ENCODE data around the gene GPR78. TPM values are rescaled to one million over a fixed set of nuclear protein-coding genes. Genes with fewer than 3 reads are reported as not detected.

GPR78 gene
- total RNA-seq, 1 donor from 2014 or later: 0.16 TPM

DNA sequence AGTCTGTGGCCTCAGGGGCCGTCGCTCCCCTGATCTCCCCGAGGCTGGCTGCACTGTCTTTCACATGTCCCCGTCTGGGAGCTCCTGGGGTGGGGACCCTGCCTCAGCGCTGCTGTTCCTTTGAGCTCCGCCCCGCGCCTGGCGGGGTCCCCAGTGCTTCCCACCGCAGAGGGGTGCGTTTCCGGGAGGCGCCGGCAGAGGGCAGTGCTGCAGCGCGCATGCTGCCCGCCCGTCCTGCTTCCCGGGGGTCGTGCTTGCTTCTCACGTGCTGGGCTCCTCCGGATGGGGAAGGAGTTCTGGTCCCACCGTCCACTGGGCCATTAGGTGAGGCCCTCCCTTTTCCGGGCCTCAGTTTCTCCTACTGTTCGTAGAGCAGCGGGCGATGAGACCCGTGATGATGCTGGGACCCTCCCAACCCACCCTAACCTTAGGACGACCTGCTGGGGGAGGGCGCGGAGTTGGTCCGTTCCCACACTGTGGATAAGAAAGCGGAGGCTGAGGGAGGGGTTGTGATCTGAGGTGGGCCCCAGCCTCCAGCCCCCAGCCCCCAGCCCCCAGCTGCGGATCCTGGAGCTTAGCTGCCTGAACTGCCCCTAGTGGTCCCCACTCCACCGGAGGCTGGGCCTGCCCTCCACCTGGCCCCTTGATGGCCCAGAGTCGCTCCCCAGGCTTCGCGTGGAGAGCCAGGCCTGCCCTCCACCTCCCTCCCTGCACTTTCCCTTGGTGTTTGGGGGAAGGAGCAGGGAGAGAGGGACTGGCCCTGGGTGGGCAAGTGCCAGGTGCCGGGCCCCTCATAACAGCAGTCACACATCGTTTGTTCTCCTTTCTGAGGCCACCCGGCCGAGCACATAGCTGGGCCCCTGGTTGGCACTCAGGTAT lies 27.6 kb downstream of the GPR78 start:
- Histone ChIP-seq H3K27ac (ENCODE audit: low read depth, low read length) (no peak overlapping the region), H3K9ac (ENCODE audit: low read length) (no peak overlapping the region), H4K20me1 (ENCODE audit: insufficient read depth, low read length) (peaks cover 8% of the 10 kb centered on the region), H3K4me1 (ENCODE audit: insufficient read depth, low read length) (no peaks in the 10 kb centered on the region), H2AFZ (ENCODE audit: low read depth, low read length) (no peak overlapping the region), H3K9me3 (ENCODE audit: insufficient read depth, low read depth, low read length) (no peaks in the 10 kb centered on the region), H3K4me3 (ENCODE audit: insufficient read depth, low read depth, low read length) (no peak overlapping the region), H3K27me3 (ENCODE audit: insufficient read depth, low read length) (peaks cover 2% of the 10 kb centered on the region), H3K79me2 (ENCODE audit: insufficient read depth, low read length) (no peaks in the 10 kb centered on the region), H3K4me2 (ENCODE audit: low read length) (no peak overlapping the region), H3K36me3 (ENCODE audit: insufficient read depth, low read length) (no peaks in the 10 kb centered on the region)
- Mint-ChIP-seq H3K4me1 (ENCODE audit: low read depth, unreplicated experiment) (no peaks in the 10 kb centered on the region), H3K27me3 (ENCODE audit: low read depth, unreplicated experiment) (peaks cover 36% of the 10 kb centered on the region), H3K27ac (ENCODE audit: unreplicated experiment) (no peak overlapping the region), H3K4me3 (ENCODE audit: unreplicated experiment) (no peak overlapping the region), H3K36me3 (ENCODE audit: low read depth, unreplicated experiment) (peaks cover 4% of the 10 kb centered on the region), H3K9me3 (ENCODE audit: unreplicated experiment) (no peaks in the 10 kb centered on the region)
- TF ChIP-seq, protein P1, sequence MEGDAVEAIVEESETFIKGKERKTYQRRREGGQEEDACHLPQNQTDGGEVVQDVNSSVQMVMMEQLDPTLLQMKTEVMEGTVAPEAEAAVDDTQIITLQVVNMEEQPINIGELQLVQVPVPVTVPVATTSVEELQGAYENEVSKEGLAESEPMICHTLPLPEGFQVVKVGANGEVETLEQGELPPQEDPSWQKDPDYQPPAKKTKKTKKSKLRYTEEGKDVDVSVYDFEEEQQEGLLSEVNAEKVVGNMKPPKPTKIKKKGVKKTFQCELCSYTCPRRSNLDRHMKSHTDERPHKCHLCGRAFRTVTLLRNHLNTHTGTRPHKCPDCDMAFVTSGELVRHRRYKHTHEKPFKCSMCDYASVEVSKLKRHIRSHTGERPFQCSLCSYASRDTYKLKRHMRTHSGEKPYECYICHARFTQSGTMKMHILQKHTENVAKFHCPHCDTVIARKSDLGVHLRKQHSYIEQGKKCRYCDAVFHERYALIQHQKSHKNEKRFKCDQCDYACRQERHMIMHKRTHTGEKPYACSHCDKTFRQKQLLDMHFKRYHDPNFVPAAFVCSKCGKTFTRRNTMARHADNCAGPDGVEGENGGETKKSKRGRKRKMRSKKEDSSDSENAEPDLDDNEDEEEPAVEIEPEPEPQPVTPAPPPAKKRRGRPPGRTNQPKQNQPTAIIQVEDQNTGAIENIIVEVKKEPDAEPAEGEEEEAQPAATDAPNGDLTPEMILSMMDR (IDR thresholded peaks at IDR 0.05; ENCODE audit: insufficient read depth, low read depth, low read length): peak; percentile 48
- TF ChIP-seq EZH2 (IDR thresholded peaks at IDR 0.05; ENCODE audit: insufficient read depth, low read length): no peak
- DNase-seq (ENCODE audit: low read depth) (no peak), FAIRE-seq (no peak)

DNA sequence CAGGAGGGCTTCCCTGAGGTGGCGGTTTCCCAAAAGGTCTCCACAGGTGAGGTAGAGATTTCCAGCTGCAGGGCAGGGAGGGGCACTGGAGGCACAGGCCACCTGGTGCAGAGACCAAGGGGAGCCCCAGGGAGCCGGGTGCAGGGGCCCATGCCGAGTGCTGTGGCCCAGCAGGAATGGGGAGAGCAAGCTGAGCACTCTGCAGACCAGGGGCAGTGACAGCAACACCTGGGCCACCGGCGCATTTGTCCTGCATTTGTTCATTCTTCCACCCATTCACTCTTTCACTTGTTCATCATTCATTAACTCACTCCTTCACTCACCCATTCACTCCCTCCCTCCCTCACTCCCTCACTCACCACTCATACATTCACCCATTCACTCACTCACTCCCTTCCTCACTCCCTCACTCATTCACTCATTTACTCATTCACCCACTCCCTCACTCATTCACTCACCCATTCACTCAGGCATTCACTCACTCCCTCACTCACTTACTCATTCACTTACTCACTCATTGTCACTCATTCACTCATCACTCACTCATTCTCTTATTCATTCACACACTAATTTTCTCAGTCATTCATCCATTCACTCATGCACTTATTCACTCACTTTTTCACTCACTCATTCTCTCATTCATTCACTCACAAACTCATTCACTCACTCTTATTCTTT lies 28.7 kb downstream of the GPR78 start:
- TF ChIP-seq, protein P1 (IDR thresholded peaks at IDR 0.05; ENCODE audit: insufficient read depth, low read depth, low read length): no peak
- TF ChIP-seq EZH2 (IDR thresholded peaks at IDR 0.05; ENCODE audit: insufficient read depth, low read length): no peak
- Histone ChIP-seq H3K4me2 (ENCODE audit: low read length) (no peak overlapping the region), H3K36me3 (ENCODE audit: insufficient read depth, low read length) (no peaks in the 10 kb centered on the region), H4K20me1 (ENCODE audit: insufficient read depth, low read length) (peaks cover 8% of the 10 kb centered on the region), H3K79me2 (ENCODE audit: insufficient read depth, low read length) (no peaks in the 10 kb centered on the region), H2AFZ (ENCODE audit: low read depth, low read length) (no peak overlapping the region), H3K4me1 (ENCODE audit: insufficient read depth, low read length) (no peaks in the 10 kb centered on the region), H3K9ac (ENCODE audit: low read length) (no peak overlapping the region), H3K9me3 (ENCODE audit: insufficient read depth, low read depth, low read length) (no peaks in the 10 kb centered on the region), H3K27ac (ENCODE audit: low read depth, low read length) (no peak overlapping the region), H3K27me3 (ENCODE audit: insufficient read depth, low read length) (no peaks in the 10 kb centered on the region), H3K4me3 (ENCODE audit: insufficient read depth, low read depth, low read length) (no peak overlapping the region)
- no peaks in the 10 kb centered on the region for H3K4me1 Mint-ChIP-seq (ENCODE audit: low read depth, unreplicated experiment)
- peaks cover 4% of the 10 kb centered on the region for H3K36me3 Mint-ChIP-seq (ENCODE audit: low read depth, unreplicated experiment)
- H3K27me3 Mint-ChIP-seq (ENCODE audit: low read depth, unreplicated experiment): peaks cover 33% of the 10 kb centered on the region
- no peaks in the 10 kb centered on the region for H3K9me3 Mint-ChIP-seq (ENCODE audit: unreplicated experiment)
- DNase-seq (ENCODE audit: low read depth) (no peak), FAIRE-seq (no peak)
- no peak overlapping the region for H3K4me3 Mint-ChIP-seq (ENCODE audit: unreplicated experiment)
- no peak overlapping the region for H3K27ac Mint-ChIP-seq (ENCODE audit: unreplicated experiment)
